Heart left ventricle (tissue), 16 donors: ENCODE results near the gene PCNT. TPM values are rescaled to one million over a fixed set of nuclear protein-coding genes. Genes with fewer than 3 reads are reported as not detected.
A peak's percentile ranks its signal among the peaks of the same experiment; 100 is the strongest.

Source experiments
- ATAC-seq, 4 donors: fragments of 200-7000 bp; cut with Tn5 transposase; one replicate each; pipeline ENCODE4 v1.9.1; 2020 to 2022; ENCODE audit warnings: moderate library complexity in 4 of 4, mild to moderate bottlenecking in 3 of 4, moderate number of reproducible peaks in 1 of 4
- DNase-seq, 5 donors: peaks; one replicate each; pipeline ENCODE4 v3.0.0-alpha.2; 2020
- H3K27ac ChIP-seq, 12 donors: fragments of 200-600 bp; sonication (generic) in 4 of 12; one replicate each; pipeline versions ENCODE4 v1.5.0 to v1.8.0; 2016 to 2022; ENCODE audit warnings: mild to moderate bottlenecking in 2 of 12
- H3K27me3 ChIP-seq, 9 donors: fragments of 200-600 bp; sonication (generic) in 2 of 9; one replicate each; pipeline versions ENCODE4 v1.5.1 to v1.8.0; 2016 to 2022; ENCODE audit warnings: mild to moderate bottlenecking in 3 of 9
- H3K36me3 ChIP-seq, 9 donors: fragments of 200-600 bp; sonication (generic) in 2 of 9; one replicate each; pipeline versions ENCODE4 v1.5.0 to v1.8.0; 2018 to 2022; ENCODE audit warnings: mild to moderate bottlenecking in 2 of 9
- H3K4me1 ChIP-seq, 12 donors: fragments of 200-600 bp; sonication (generic) in 4 of 12; one replicate each; pipeline versions ENCODE4 v1.5.0 to v1.8.0; 2016 to 2022; ENCODE audit warnings: mild to moderate bottlenecking in 3 of 12
- H3K4me3 ChIP-seq, 12 donors: fragments of 200-600 bp; sonication (generic) in 4 of 12; one replicate each; pipeline versions ENCODE4 v1.5.0 to v1.8.0; 2017 to 2022; ENCODE audit warnings: mild to moderate bottlenecking in 9 of 12, moderate library complexity in 4 of 12
- H3K9me3 ChIP-seq, 12 donors: fragments of 200-600 bp; sonication (generic) in 4 of 12; one replicate each; pipeline versions ENCODE4 v1.5.0 to v1.8.0; 2016 to 2022; ENCODE audit warnings: mild to moderate bottlenecking in 1 of 12
- CTCF ChIP-seq, 12 donors: fragments of 200-600 bp; sonication (generic) in 4 of 12; IDR thresholded peaks; one replicate each; pipeline versions ENCODE4 v1.5.0 to v1.8.0; 2018 to 2022; ENCODE audit warnings: antibody characterized with exemption in 12 of 12, mild to moderate bottlenecking in 5 of 12
- POLR2A ChIP-seq, 2 donors: fragments of 450-650 bp; IDR thresholded peaks; one replicate each; pipeline ENCODE4 v1.6.1; 2017; ENCODE audit warnings: antibody characterized with exemption in 2 of 2, mild to moderate bottlenecking in 2 of 2, moderate library complexity in 2 of 2
- WGBS, 4 donors: extraction: QIAGEN DNeasy Blood & Tissue Kit in 2 of 4; methylation state at CpG; one replicate each; pipeline versions ENCODE4 v1.1.5 to v1.1.7; 2013 to 2018; 5-methylcytosine and 5-hydroxymethylcytosine counted together
- intact Hi-C, 10 donors: fragments of 100-400 bp; cut with DNase I; formaldehyde crosslinking; loops; one replicate each; pipeline versions ENCODE4 v1.11.1 to v1.14.2; 2022
- polyA plus RNA-seq, 2 donors: library from polyadenylated mRNA; stranded (reverse); fragments of 200-250 nt; gene quantifications; one replicate each; pipeline ENCODE4 v1.2.3, GENCODE V29; 2013
- total RNA-seq, 9 donors: library from RNA; depleted of rRNA in 2 of 9; stranded (reverse); fragments of >200 nt in 2 of 9; fragmentation: NEBNext Ultra II Directional in 3 of 9; extraction: Animal tissue kit (Norgen Biotek cat#: 25700) in 3 of 9; gene quantifications; one replicate each; pipeline versions ENCODE4 v1.1.0 to v1.2.4, GENCODE V29; 2016 to 2023
- donor health status: ischemic (EF 13 %, LVEDD 7.1; RV severe dilation, severe dysfunction).
- donor health status: healthy with polysubstance abuse.
- donor health status: DM: no; HTN: yes; CAD: no.
- donor health status: DM: no; HTN: no; CAD: no.
- donor health status: ischemic (EF 25% LVEDD 6.9; RV normal size, moderate dysfunction).
- donor health status: ischemic (EF 25% LVEDD 5.7; RV mildly dilated, moderate dysfunction).
- donor health status: healthy.
- donor health status: DM: yes; HTN: yes; CAD: no.
- donor health status: ischemic (EF 35%, LVEDD 5.7; RV mildly dilated, moderate dysfunction).
- donor health status: nonischemic (EF 11% LVEDD 7.7; RV severe dilation, severe dysfunction).
- donor health status: DM: yes; HTN: yes; CAD: no.
- donor health status: PGD.
- donor health status: ischemic (EF 29% LVEDD 5.4; RV normal size, mild dysfunction).
- donor health status: nonischemic (EF 23%, LVEDD 6.1; RV moderate dilation, normal function).

The PCNT gene
- total and polyA plus RNA-seq, 11 donors, result 17.0 to 73.0 (median 36.7) TPM

GRCh38 chr21:46324390-46325072, 575 bp downstream of the PCNT start:
- intact Hi-C loops, result loop anchor here in 9 of 10 donors (1.0 to 10.0 kb wide), 11 partner anchors 37 to 680 kb away; partner anchors contain the start of genes MCM3AP (in 6 of the 9), YBEY (in 6 of the 9), LSS (in 1 of the 9) and PCBP3 (in 1 of the 9)
- Histone ChIP-seq H3K27me3 (no peaks in the 10 kb centered on the region), H3K27ac (peak overlapping the region; percentile 92 to 100 (median 98)), H3K9me3 (no peaks in the 10 kb centered on the region), H3K4me3 (peak overlapping the region; percentile 77 to 100 (median 96)), H3K36me3 (peaks cover 0 to 28% (median 16%) of the 10 kb centered on the region in 9 donors), H3K4me1 (peaks cover 4 to 37% (median 19%) of the 10 kb centered on the region in 12 donors)
- DNase-seq (peak; percentile 88 to 95 (median 89)), ATAC-seq (peak; percentile 73 to 92 (median 85))
- peak in 1 of 2 donors; percentile 26 for TF ChIP-seq POLR2A (IDR thresholded peaks at IDR 0.05)
- TF ChIP-seq CTCF (IDR thresholded peaks at IDR 0.05), result peak in 6 of 12 donors; percentile 15 to 48 (median 36)
- 1% methylated on average over 27 to 98 of the region's 98 CpGs; no CpG with 5 or more reads in 1 of the 4 donors for WGBS, 4 donors

- ATAC-seq (peak in 2 of 4 donors; percentile 18 to 49), DNase-seq (peak; percentile 39 to 79 (median 52))
- Histone ChIP-seq H3K4me3 (peak overlapping the region; percentile 77 to 100 (median 96)), H3K27ac (peak overlapping the region; percentile 67 to 100 (median 98)), H3K4me1 (peaks cover 4 to 37% (median 19%) of the 10 kb centered on the region in 12 donors), H3K36me3 (peaks cover 0 to 35% (median 23%) of the 10 kb centered on the region in 9 donors), H3K9me3 (no peaks in the 10 kb centered on the region), H3K27me3 (no peaks in the 10 kb centered on the region)
- 9 to 33% (median 12%) methylated on average over 16 to 43 of the region's 43 CpGs for WGBS, 4 donors
- TF ChIP-seq CTCF (IDR thresholded peaks at IDR 0.05), result peak in 6 of 12 donors; percentile 7 to 51 (median 40)
- no peak for TF ChIP-seq POLR2A (IDR thresholded peaks at IDR 0.05)
- intact Hi-C loops, result loop anchor here in 6 of 10 donors (2.0 to 10.0 kb wide), 5 partner anchors 38 to 680 kb away; partner anchors contain the start of genes MCM3AP (in 2 of the 6), PCBP3 (in 1 of the 6) and YBEY (in 1 of the 6)
These were observed 1.3 kb downstream of the PCNT start for GRCh38 chr21:46325073-46325912.

GRCh38 chr21:46326110-46326703, 2.3 kb downstream of the PCNT start:
- Histone ChIP-seq H3K4me1 (peaks cover 4 to 29% (median 19%) of the 10 kb centered on the region in 12 donors), H3K27ac (peak overlapping the region in 3 of 12 donors; percentile 98 to 100 (median 100)), H3K4me3 (no peak overlapping the region), H3K36me3 (peaks cover 0 to 43% (median 31%) of the 10 kb centered on the region in 9 donors), H3K27me3 (no peaks in the 10 kb centered on the region), H3K9me3 (no peaks in the 10 kb centered on the region)
- no peak for ATAC-seq
- no peak for DNase-seq
- 95 to 96% (median 95%) methylated on average over 15 of the region's 15 CpGs for WGBS, 4 donors
- TF ChIP-seq POLR2A (IDR thresholded peaks at IDR 0.05), result no peak
- TF ChIP-seq CTCF (IDR thresholded peaks at IDR 0.05), result no peak
- intact Hi-C loops, result loop anchor here in 3 of 10 donors (10.0 kb wide), 3 partner anchors 91 to 681 kb away; partner anchors contain the start of gene PCBP3 (in 1 of the 3)
